Endothelial cell of umbilical vein (primary cell): ENCODE measurements around the gene FAM43A. TPM values are rescaled to one million over a fixed set of nuclear protein-coding genes. Genes with fewer than 3 reads are reported as not detected.

ENCODE experiments used
- BruUV-seq: library from RNA; stranded (reverse); fragments of 400-500 nt; replicated peaks from 2 replicates; lab custom pipeline; 2021; lab: Mats Ljungman, UMichigan
- CTCF ChIA-PET: fragments of 300-600, 350-600 bp; sonication (Branson Sonifier 250); formaldehyde crosslinking; loops from one replicate; lab custom pipeline; 2021; ENCODE audit warnings: antibody characterized with exemption, inconsistent platforms; lab: Charles Lee
- POLR2A ChIA-PET: fragments of 300-600, 350-600 bp; sonication (Branson Sonifier 250); formaldehyde crosslinking; loops from one replicate; lab custom pipeline; 2021; ENCODE audit warnings: antibody characterized with exemption, inconsistent platforms; lab: Charles Lee
- DNase-seq: peaks from one replicate; pipeline ENCODE4 v3.0.0-alpha.2; 2011; ENCODE audit warnings: low read depth, low spot score
- FAIRE-seq: peaks from 2 replicates; lab custom pipeline; 2011; peaks lifted over from hg19 to GRCh38; lab: Jason Lieb, UNC
- H2AFZ ChIP-seq: 2 replicates; pipeline ENCODE4 v1.6.0; 2012; ENCODE audit warnings: low read depth, low read length, control low read depth, inconsistent platforms
- H3K27ac ChIP-seq: 2 replicates; pipeline ENCODE4 v1.5.1; 2011; ENCODE audit warnings: low read depth, mild to moderate bottlenecking, control low read depth, low read length, moderate library complexity; ENCODE audit not compliant: insufficient read depth
- H3K27me3 ChIP-seq, 2 experiments: 2 replicates each; pipeline versions ENCODE4 v1.6.0 to v1.6.1; 2011; ENCODE audit warnings: low read length in 2 of 2, mixed read lengths in 1 of 2; ENCODE audit not compliant: control insufficient read depth in 2 of 2, insufficient read depth in 2 of 2
- H3K36me3 ChIP-seq, 2 experiments: 2 replicates in 1 of 2; 3 replicates in 1 of 2; pipeline ENCODE4 v1.5.1; 2011; ENCODE audit warnings: low read length in 2 of 2, mild to moderate bottlenecking in 1 of 2, moderate library complexity in 1 of 2; ENCODE audit not compliant: control insufficient read depth in 2 of 2, insufficient read depth in 2 of 2; ENCODE audit errors: extremely low read depth in 1 of 2
- H3K4me1 ChIP-seq: 3 replicates; pipeline ENCODE4 v1.5.1; 2011; ENCODE audit warnings: mild to moderate bottlenecking, low read length; ENCODE audit not compliant: control insufficient read depth, insufficient read depth; ENCODE audit errors: extremely low read depth
- H3K4me2 ChIP-seq: 2 replicates; pipeline ENCODE4 v1.6.1; 2011; ENCODE audit warnings: low read length, control low read depth, mixed read lengths; ENCODE audit not compliant: insufficient read depth
- H3K4me3 ChIP-seq, 3 experiments: fragments of 200-600 bp in 1 of 3; sonication (generic), shearing (Covaris generic) in 1 of 3; replicated peaks in 1 of 3; 2 replicates each; pipeline ENCODE4 v1.5.1; 2011 to 2016; ENCODE audit warnings: control low read depth in 3 of 3, low read length in 3 of 3, mild to moderate bottlenecking in 2 of 3, inconsistent platforms in 1 of 3, low read depth in 1 of 3, moderate library complexity in 1 of 3; ENCODE audit not compliant: insufficient read depth in 1 of 3
- H3K79me2 ChIP-seq: 2 replicates; pipeline ENCODE4 v1.6.0; 2012; ENCODE audit warnings: low read length, inconsistent platforms; ENCODE audit not compliant: control insufficient read depth, insufficient read depth
- H3K9ac ChIP-seq: replicated peaks from 2 replicates; pipeline ENCODE3; 2011; ENCODE audit warnings: low read length, control low read depth; ENCODE audit not compliant: insufficient read depth; ENCODE audit errors: extremely low read depth
- H3K9me1 ChIP-seq: replicated peaks from 3 replicates; pipeline ENCODE4 v1.6.0; 2011; ENCODE audit warnings: mild to moderate bottlenecking, low read length; ENCODE audit not compliant: control insufficient read depth, insufficient read depth; ENCODE audit errors: extremely low read depth
- H3K9me3 ChIP-seq: replicated peaks from 2 replicates; pipeline ENCODE4 v1.5.1; 2012; ENCODE audit warnings: low read length, inconsistent platforms; ENCODE audit not compliant: control insufficient read depth, insufficient read depth
- H4K20me1 ChIP-seq: replicated peaks from 2 replicates; pipeline ENCODE3; 2011; ENCODE audit warnings: mild to moderate bottlenecking, low read length; ENCODE audit not compliant: control insufficient read depth, insufficient read depth; ENCODE audit errors: extremely low read depth
- EZH2 ChIP-seq: IDR thresholded peaks from 2 replicates; pipeline ENCODE4 v1.6.1; 2012; ENCODE audit warnings: borderline replicate concordance, low read depth, mild to moderate bottlenecking, moderate library complexity, low read length, inconsistent platforms; ENCODE audit not compliant: severe bottlenecking
- GATA2 ChIP-seq: IDR thresholded peaks from 2 replicates; pipeline ENCODE4 v1.7.0; 2011; ENCODE audit warnings: low read depth, mild to moderate bottlenecking, moderate library complexity, mixed read lengths, low read length; ENCODE audit not compliant: insufficient read length, insufficient read depth
- JUN ChIP-seq: IDR thresholded peaks from 2 replicates; pipeline ENCODE4 v1.6.1; 2011; ENCODE audit warnings: borderline replicate concordance, low read depth; ENCODE audit not compliant: insufficient read length, insufficient read depth
- MYC ChIP-seq: IDR thresholded peaks from one replicate; pipeline ENCODE4 v1.6.1; 2011; ENCODE audit warnings: mild to moderate bottlenecking, low read depth, low read length
- POLR2A ChIP-seq: IDR thresholded peaks from 2 replicates; pipeline ENCODE4 v1.6.1; 2012; ENCODE audit warnings: low read depth, mild to moderate bottlenecking, control low read depth, low read length
- POLR2AphosphoS5 ChIP-seq: IDR thresholded peaks from 2 replicates; pipeline ENCODE4 v1.6.1; 2012; ENCODE audit warnings: low read depth, mild to moderate bottlenecking, control low read depth, low read length, moderate library complexity; ENCODE audit not compliant: insufficient read depth
- dilution Hi-C: fragments of 300-500 bp; cut with MboI; formaldehyde crosslinking; loops from one replicate; pipeline ENCODE4 v1.15.0; 2019; ENCODE audit warnings: low sequenced_read_pairs; ENCODE audit not compliant: extremely low pct_ligation_motif_present
- intact Hi-C: fragments of 100-400 bp; cut with micrococcal nuclease; formaldehyde crosslinking; loops from one replicate; pipeline ENCODE4 v1.10.0; 2022
- polyA plus RNA-seq, 4 experiments: library from polyadenylated mRNA; depleted of rRNA in 3 of 4; stranded (reverse) in 3 of 4; unstranded in 1 of 4; fragments of >200 nt; gene quantifications; 2 replicates each; pipeline versions ENCODE4 v1.2.1 to v1.2.3, GENCODE V29; 2011 to 2012; ENCODE audit warnings: missing spikeins in 1 of 4
- total RNA-seq: library from RNA; stranded (reverse); gene quantifications from 2 replicates; pipeline ENCODE4 v1.2.3, GENCODE V29; 2021
- TF ChIP-seq, protein P1 (sequence below), 2 donors: IDR thresholded peaks; 1 replicate in 1 of 2; 2 replicates in 1 of 2; pipeline ENCODE4 v1.5.1; 2011; ENCODE audit warnings: low read length in 2 of 2, mild to moderate bottlenecking in 2 of 2, moderate library complexity in 2 of 2, control low read depth in 1 of 2, inconsistent platforms in 1 of 2, low read depth in 1 of 2; ENCODE audit not compliant: insufficient read depth in 1 of 2; ENCODE audit errors: extremely low read depth in 1 of 2
- TF ChIP-seq, protein P2 (sequence below): IDR thresholded peaks from 2 replicates; pipeline ENCODE4 v1.6.1; 2011; ENCODE audit not compliant: insufficient read depth, insufficient read length

Gene FAM43A
- total and polyA plus RNA-seq, 2 donors (not counting 3 experiments of a cell fraction or from before 2014, with no cell fraction given): 244 to 307 TPM

DNA sequence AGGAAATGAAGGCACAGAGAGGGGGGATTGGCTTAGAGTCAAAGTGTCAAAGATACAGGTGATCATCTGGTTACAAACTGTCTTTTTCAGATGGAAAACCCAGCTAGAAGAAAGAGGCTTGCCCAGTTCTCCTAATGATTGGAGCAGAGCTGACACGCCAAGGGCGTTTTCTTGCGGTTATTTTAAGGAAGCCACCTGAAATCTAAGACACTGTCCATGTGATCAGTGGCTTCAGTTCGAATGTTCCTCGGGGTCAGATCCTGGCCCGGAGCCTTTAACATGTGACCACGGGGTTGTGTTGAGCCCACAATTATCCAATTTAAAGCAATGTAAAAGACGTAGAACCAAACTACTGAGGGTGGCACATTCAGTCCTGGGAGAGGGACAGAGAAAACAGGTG lies 19.5 kb downstream of the FAM43A start:
- peaks cover 3% of the 10 kb centered on the region for H3K4me1 ChIP-seq
- H4K20me1 ChIP-seq: no peaks in the 10 kb centered on the region
- no TSS peak for BruUV-seq
- H3K27ac ChIP-seq: no peak overlapping the region
- H2AFZ ChIP-seq: no peak overlapping the region
- no peaks in the 10 kb centered on the region for H3K79me2 ChIP-seq
- no peak overlapping the region for H3K4me2 ChIP-seq
- TF ChIP-seq EZH2 (no peak), JUN (no peak), MYC (no peak), POLR2AphosphoS5 (no peak), GATA2 (no peak), POLR2A (no peak)
- TF ChIP-seq, protein P1, sequence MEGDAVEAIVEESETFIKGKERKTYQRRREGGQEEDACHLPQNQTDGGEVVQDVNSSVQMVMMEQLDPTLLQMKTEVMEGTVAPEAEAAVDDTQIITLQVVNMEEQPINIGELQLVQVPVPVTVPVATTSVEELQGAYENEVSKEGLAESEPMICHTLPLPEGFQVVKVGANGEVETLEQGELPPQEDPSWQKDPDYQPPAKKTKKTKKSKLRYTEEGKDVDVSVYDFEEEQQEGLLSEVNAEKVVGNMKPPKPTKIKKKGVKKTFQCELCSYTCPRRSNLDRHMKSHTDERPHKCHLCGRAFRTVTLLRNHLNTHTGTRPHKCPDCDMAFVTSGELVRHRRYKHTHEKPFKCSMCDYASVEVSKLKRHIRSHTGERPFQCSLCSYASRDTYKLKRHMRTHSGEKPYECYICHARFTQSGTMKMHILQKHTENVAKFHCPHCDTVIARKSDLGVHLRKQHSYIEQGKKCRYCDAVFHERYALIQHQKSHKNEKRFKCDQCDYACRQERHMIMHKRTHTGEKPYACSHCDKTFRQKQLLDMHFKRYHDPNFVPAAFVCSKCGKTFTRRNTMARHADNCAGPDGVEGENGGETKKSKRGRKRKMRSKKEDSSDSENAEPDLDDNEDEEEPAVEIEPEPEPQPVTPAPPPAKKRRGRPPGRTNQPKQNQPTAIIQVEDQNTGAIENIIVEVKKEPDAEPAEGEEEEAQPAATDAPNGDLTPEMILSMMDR (IDR thresholded peaks at IDR 0.05; ENCODE audit: extremely low read depth in 1 of 2, insufficient read depth in 1 of 2, low read depth in 1 of 2, low read length in 2 of 2): no peak
- TF ChIP-seq, protein P2, sequence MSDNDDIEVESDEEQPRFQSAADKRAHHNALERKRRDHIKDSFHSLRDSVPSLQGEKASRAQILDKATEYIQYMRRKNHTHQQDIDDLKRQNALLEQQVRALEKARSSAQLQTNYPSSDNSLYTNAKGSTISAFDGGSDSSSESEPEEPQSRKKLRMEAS: no peak
- H3K36me3 ChIP-seq: no peaks in the 10 kb centered on the region
- H3K9me1 ChIP-seq: no peaks in the 10 kb centered on the region
- FAIRE-seq: peak; percentile 8
- no peak overlapping the region for H3K4me3 ChIP-seq
- POLR2A ChIA-PET: no interaction called here
- intact Hi-C loops (no loop called here), dilution Hi-C loops (no loop called here)
- no peaks in the 10 kb centered on the region for H3K27me3 ChIP-seq
- CTCF ChIA-PET: no interaction called here
- H3K9ac ChIP-seq: no peak overlapping the region
- no peak for DNase-seq
- no peaks in the 10 kb centered on the region for H3K9me3 ChIP-seq
